ENCODE data around the gene PDK1.
A peak's percentile ranks its signal among the peaks of the same experiment; 100 is the strongest.
"Not testable (repeated sequence)": the region's sequence is repeated elsewhere in the genome, so short reads cannot be mapped to it uniquely, and the experiment has no call there.

Gene PDK1

DNA sequence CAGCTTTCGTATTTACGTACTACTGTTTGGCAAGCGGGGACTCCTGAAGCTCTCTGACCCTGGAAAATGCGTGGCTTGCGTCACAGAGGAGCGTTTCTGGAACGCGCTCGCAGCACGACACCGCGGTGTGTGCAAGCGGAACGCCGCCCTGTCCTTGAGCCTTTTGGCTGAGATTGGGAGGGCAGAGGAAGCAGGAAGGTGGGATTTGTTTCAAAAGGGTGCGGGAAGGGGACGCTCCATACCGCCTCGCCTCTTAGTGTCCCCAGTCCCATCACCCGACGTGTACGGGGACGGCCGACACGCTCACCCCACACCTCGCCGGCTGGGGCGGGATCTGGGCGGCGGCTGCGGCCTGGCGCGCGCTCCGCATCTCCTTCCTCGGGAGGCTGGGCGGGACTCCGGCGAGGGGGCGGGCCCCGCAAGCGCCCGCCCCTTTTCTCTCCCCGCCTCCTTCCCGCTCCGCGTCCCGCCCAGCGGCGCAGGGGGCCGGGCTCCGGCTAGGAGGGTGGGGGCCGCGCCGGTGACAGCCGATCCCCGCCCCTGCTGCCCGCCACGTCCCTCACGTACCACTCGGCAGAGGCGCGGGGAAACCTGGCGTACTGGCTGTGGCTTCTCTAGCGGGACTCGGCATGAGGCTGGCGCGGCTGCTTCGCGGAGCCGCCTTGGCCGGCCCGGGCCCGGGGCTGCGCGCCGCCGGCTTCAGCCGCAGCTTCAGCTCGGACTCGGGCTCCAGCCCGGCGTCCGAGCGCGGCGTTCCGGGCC is at the start of gene PDK1:
Gene PDK1 (plus strand): TSS at position 569 of the 762 bp plus-strand sequence. CDS start 61 bp downstream, at position 630.
- peak; percentile 82 to 92 (median 88) for DNase-seq

DNA sequence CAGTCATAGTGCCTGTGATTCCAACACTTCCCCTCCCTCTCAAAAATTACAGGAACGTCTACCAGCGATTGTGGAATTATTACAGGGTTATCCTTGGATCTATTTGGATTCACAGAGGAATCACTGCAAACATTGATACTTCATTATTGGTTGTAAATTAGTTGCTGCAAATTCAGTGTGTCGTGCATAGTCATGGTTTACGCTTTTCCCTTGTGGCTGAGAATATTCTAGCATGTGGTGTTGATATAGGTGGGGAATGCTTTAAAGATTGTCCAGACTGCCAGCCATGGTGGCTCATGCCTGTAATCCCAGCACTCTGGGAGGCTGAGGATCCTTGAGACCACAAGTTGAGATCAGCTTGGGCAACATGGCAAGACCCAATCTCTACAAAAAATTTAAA is 48.7 kb upstream of the PDK1 start:
- DNase-seq, result no peak

DNA sequence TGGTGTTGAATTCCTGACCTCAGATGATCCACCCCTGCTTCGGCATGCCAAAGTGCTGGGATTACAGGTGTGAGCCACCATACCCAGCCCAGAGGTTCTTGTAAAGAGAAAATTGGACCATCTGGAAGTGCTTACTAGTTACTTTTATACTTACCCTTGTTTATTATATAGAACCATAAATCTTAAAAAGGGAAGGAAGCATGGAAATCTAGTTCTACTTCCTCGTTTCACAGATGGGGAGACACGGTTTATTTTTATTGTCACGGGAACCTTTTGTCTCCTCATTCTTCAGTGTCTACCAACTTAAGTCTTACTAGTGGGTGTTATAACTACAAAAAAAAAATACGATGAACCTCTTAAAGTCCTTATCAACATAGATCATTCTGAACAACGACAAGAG is 45.8 kb upstream of the PDK1 start:
- DNase-seq, result no peak

DNA sequence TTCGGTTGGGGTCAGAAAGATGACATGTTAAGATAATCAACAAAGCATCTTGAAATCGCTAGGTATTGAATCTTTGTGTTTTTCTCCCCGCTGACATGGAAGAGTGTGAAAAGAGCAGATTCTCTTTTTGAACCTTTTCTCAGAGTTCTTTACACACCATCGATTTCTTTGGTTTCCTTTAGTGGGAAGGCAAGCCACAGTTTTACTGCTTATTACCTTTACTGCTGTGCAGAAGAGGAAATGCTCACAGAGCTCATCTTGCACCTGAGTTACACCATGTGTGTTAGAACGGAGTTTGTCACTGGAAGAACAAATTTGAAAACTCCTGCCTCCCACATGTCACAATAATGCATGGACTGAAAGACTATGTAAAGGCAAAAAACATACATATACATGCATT is 45.3 kb upstream of the PDK1 start:
- no peak for DNase-seq

DNA sequence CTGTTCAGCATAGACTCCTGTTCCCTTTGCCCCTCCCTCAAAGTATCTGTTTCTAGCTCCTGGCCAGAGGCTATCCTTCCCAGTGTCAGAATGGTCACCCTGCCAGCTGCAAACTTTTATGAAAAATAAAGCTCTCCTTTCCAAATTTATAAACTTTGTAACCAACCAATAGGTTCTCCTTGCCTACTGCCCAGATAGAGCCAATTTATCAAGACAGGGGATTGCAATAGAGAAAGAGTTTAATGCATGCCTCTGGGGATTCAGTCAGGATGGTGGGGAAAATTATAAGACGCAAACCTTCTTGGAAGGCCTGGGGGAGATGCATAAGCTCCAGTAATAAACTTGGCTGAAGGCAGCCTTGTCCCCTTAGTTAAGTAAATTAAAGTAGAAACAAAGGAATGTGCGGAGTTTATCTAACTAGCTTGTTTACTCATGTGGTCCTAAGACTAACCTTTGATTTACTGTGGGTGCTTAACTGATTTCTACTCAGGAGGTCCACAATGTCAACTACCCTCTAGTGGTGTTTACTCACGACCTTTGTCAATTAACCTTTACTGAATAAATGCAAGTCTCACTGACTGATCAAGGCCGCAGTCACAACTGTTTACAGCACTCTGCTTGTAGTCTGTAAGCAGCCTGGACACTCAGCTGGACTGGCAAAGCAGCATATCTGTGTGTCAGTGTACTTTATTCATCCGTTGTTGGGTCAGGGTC is 42.9 kb upstream of the PDK1 start:
- DNase-seq, result no peak

DNA sequence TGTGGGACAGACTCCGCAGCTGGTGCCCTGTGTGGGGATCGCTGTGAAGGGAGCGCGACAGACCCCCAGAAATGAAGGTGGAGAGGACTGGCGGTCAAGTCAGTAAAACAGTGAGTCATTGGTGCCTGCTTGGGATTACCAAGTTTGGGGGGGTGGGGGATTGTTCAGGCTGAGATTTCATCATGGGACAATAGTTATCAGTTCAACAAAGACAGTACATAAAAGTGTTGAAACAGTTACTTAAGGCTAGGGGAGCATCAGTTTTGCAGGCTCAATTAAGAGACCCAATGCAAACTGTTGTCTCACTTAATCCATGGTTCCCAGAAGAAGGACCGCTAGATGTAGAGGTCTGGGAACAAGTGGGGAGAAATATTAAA is 42.4 kb upstream of the PDK1 start:
- no peak for DNase-seq

DNA sequence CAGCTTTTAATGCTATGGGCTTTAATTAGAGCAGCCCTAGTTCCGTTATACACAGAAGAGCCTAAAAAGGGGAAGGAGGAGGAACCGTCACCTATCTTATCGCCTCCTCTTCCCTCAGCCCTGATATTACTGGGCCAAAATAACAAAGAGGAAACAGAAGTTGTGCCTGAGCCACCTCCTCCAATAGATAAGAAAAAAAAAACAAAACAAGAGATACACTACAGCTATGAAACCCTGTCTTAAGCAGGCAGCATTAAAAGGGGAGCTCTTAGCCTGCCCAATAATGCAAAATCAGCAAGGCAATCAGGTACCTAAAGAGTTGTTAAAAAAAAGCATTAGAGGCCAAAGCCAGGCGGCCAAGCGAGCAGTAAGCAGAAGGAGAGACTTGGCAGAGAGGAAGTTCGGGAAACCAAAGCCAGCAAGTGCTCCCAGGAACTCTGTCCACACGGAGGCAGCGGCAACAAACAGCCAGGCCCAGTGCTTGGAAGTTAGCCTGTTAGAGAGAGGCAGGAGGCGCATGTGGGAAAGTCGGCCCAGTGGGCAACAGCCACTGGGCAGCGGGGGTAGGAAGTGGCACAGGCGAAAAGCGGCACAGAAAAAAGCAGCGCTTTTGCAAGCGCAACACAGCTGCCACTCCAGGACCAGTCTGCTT is 41.8 kb upstream of the PDK1 start:
- no peak for DNase-seq

DNA sequence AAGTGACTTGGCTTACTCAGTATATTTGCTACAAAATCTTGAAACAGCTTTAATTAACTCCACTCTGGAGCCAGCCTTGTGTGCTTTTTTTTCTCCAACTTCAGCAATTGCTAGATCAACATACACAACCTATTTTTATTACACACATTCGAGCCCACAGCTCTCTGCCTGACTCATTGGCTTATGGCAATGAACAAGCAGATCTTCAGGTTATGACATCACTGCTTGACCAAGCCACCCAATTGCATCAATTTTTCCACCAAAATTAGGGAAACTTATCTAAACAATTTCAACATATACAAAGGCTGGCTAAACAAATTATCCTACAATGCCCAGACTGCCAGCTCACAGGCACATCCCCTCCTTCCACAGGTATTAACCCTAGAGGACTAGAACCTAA is 39.6 kb upstream of the PDK1 start:
- no peak for DNase-seq

DNA sequence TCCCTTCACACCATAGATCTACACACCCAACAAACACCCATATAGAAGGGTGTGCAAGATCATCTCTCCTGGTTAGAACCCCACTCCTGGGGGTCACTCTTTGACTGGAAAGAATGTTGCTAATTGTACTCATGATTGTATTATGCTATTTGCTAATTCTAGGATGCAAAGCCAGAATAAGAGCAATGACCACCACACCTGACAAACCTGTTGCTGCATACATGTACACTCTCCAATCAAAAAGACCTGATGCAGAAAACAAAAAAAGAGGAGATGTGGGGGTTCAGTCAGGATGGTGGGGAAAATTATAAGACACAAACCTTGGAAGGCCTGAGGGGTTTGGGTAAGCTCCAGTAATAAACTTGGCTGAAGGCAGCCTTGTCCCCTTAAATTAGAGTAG is 36.9 kb upstream of the PDK1 start:
- no peak for DNase-seq

DNA sequence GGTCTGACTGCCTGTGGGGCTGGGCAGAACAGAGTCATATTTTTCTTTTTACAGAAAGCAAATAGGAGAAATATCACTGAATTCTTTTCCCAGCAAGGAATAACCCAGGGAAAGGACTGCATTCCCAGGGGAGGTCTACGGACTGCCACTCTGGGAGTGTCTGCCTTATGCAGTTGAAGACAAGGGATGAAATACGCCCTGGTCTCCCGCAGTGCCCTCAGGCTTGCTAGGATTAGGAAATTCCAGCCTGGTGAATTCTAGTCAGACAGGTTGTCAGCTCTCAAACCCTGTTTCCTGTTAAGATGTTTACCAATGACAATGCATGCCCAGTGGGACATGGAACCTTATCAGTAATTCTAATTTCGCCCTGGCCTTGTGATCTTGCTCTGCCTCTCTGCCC is 30.3 kb upstream of the PDK1 start:
- no peak for DNase-seq

DNA sequence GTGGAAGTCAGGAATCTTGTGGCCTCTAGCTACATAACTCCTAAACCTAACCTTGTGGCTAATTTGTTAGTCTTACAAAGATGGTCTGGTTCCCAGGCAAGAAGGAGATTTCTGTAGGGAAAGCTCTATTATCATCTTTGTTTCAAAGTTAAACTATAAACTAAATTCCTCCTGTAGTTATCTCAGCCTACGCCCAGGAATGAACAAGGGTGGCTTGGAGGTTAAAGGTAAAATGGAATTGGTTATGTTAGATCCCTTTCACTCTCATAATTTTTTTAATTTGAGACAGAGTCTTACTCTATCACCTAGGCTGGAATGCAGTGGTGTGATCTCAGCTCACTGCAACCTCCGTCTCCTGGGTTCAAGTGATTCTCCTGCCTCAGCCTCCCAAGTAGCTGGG is 24.6 kb upstream of the PDK1 start:
- DNase-seq, result no peak

DNA sequence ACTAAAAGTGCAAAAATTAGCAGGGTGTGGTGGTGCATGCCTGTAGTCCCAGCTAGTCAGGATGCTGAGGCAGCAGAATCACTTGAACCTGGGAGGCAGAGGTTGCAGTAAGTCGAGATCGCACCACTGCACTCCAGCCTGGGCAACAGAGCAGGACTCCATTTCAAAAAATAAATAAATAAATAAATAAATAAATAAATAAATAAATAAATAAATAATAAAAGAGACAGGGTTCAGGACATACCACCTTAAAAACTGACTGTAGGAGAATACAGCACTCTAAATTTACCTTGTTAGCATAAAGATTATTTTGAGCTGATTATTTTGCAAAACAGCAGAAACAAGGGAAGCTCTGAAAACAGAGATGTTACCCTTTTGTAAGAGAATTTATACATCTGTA is 23.4 kb upstream of the PDK1 start:
- not testable (repeated sequence) for DNase-seq

DNA sequence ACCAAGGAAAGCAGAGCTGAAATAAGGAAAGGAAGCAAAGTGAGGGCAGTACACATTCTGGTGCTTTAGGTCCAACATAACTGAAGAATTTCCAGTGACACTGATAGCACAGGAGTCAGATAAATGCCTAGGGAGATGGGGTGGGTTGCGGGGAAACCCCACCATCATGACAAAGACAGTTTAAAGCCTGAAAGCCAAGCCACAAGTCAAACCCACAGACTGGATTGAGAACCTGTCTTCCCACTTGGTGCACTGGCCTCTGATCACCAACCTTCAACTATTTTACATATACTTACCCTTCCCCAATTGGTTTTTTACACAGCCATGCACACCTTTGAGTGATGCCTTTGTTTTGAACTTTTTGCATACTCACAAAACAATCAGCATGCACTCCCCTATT is 22.2 kb upstream of the PDK1 start:
- no peak for DNase-seq

DNA sequence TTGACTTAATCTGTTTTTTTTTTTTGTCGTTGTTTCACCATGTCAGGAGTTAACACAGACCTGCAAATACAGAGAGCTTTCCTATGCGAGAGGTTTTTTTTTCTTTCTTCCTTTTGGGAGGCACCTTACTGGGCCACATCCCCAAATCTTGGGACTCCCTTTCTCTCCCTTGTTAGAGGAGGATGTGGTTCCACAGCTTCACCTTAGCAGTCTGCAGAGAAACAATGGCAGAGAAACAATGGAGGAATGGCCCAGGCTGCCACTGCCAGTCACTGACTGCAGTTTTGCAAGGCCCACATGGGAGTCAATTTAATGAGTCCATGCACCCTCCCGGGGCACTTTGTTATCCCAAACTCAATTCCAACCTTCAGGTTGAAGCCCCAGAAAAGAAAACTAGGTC is 20.8 kb upstream of the PDK1 start:
- no peak for DNase-seq

DNA sequence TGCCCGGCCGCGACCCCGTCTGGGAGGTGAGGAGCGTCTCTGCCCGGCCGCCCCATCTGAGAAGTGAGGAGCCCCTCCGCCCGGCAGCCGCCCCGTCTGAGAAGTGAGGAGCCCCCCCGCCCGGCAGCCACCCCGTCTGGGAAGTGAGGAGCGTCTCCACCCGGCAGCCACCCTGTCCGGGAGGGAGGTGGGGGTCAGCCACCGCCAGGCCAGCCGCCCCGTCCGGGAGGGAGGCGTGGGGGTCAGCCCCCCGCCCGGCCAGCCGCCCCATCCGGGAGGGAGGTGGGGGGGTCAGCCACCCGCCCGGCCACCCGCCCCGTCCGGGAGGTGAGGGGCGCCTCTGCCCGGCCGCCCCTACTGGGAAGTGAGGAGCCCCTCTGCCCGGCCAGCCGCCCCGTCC is 18.0 kb upstream of the PDK1 start:
- not testable (repeated sequence) for DNase-seq

DNA sequence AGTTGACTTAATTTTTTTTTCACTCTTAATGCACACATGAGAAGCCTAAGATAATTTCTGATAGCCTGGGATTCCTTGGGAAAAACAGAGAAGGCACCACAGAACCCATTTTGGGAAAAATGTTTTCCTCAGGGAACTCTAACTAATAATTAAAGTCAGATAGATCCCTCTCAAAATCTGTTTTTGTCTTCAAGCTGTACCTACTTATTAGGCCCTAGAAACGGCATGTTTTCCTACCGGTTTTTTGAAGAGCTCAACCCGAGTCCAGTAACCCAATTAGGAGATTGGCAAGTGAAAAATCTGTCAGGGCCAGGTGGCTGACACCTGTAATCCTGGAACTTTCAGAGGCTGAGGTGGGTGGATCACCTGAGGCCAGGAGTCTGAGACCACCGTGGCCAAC is 16.1 kb upstream of the PDK1 start:
- DNase-seq, result no peak

DNA sequence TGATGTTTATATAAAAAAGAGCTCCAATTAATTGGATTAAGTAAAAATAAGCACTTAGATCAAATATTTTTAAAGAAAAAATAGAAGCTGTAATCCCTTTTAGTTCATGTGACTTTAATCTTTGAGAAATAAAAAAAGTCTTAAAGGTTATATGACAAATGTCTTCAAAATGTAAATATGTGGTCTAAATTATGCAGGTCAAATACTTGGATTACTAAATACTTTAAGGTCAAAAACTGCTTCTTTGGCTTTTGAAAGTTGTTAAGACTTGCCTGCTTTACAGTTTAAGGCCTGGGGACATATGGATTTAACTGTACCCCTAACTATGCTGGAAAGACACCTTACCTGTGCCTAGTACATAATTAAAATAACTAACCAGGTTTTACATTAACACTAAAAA is 15.5 kb upstream of the PDK1 start:
- no peak for DNase-seq

DNA sequence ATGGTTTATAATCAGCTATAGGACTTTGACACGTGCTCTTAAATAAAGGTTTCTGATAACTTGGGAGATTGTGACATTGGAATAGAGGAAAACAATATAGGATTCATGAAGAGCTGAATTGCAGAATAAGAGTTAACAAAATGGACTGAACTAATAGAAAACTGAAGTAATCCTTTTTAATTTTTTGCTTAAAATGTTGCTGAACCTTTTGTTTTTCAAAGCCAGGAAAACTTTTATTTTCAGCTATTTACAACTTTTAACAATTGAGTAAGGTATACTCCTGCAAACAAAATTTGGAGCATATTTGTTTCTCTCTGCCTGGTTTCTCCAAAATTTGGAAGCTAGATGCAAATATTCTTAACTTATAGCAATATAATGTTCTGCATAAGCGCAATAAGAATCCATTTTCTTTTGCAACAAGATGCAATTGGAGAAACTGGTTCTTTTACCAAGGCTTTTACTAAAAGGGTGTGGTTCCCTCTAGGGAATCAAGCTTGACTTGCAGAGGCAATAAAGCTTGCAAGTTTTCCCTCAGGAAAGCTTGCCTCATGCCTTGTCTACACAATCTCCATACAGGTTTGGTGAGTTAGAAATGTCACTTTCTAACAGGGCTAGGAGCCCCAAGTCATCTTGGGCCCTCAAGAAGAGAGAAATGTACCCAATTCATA is 10.3 kb upstream of the PDK1 start:
- no peak for DNase-seq

DNA sequence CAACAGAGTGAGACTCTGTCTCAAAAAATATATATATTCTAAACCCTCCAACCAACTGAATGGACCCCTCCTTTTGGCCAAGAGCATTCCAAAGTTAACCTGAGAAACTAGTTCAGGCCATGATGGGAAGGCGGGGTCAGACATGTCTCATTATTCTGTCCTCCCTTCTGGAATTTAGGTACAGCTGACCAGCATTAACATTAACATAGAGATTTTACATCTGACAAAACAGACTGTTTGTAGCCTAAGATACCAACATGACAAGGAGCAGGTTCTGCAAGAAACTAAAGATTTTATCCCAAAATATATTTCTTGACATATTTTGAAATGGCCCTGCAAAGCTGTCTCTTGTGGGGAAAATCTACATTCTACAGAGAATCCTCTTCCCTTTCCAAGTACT is 6.8 kb upstream of the PDK1 start:
- no peak for DNase-seq

DNA sequence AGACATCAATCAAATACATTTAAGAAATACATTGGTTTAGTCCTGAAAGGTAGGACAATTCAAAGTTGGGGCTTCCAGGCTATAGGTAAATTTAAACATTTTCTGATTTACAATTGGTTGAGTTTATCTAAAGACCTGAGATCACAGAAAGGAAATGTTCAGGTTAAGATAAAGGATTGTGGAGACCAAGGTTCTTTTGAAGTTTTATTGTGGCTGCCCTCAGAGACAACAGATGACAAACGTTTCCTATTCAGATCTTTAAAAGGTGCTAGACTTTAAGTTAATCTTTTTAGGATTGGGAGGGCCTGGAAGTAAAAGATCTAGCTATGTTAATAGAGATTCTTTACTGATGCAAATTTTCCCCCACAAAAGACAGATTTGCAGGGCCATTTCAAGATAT is 6.1 kb upstream of the PDK1 start:
- DNase-seq, result not testable (repeated sequence)

DNA sequence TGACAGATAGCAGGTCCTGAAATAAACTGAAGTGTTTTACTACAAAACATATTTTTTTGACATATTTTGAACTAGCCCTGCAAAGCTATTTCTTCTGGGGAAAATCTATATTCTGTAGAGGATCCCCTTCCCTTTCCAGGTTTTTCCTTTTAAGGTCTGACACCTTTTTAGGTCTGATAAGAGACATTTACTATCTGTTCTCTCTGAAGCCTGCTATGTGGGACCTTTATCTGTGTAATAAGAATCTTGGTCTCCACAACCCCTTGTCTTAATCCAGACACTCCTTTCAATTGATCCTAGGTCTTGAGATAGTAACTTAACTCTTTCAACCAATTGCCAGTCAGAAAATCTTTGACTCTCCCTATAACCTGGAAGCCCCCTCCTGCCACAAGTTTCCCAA is 5.5 kb upstream of the PDK1 start:
- DNase-seq, result no peak

DNA sequence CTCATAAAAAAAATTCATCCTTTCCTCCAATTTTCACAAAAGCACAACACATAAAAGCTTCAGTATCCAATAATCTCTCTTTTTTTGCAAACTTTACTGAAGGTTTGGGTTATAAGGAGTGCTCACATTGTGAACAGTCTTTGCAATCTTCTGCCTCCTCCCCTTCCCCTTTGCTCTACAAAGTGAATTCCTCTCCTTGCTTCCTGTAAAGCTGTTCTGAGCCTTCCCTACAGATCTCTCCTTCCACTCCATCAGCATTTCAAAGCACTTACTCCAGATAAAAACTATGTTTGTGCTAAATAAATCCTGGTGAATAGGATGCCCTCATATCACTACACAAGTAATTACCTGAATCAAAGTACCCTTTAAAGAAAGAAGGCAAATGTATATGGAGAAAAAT is 4.6 kb upstream of the PDK1 start:
- no peak for DNase-seq

DNA sequence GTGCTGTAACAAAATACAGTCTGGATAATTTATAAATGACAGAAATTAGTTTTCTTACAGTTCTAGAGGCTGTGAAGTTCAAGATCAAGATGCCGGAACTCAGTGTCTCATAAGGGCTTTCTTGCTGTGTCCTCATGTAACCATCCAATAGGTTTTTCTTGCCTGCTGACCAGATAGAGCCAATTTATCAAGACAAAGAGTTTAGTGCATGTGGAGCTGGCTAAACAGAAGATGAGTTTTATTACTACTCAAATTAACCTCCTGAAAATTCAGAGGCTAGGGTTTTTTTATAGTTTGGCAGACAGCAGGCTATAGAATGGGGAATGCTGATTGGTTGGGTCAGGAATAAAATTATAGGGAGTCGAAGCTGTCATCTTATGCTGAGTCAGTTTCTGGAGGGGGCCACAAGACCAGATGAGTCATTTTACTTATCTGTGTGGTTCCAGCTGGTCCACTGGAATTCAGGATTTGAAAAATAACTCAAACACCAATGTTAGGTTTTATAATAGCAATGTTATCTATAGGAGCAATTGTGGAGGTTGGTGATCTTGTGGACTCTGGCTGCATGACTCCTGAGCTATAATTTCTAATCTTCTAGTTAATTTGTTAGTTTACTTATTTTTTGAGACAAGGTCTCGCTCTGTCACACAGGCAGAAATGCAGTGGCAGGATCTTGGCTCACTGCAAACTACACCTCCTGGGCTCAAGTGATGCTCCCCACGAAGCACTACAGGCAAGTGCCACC is 3.2 kb upstream of the PDK1 start:
- no peak for DNase-seq

Measured in activated CD4-positive, CD25-positive, alpha-beta regulatory T cell (primary cell).